Heart right ventricle (tissue), 16 donors: ENCODE measurements around the gene UBALD2. TPM values are rescaled to one million over a fixed set of nuclear protein-coding genes. Genes with fewer than 3 reads are reported as not detected.

Experiments
- ATAC-seq, 8 donors: fragments of 200-7000 bp; cut with Tn5 transposase; one replicate each; pipeline ENCODE4 v1.9.1; 2020; ENCODE audit warnings: mild to moderate bottlenecking in 8 of 8, moderate library complexity in 8 of 8, moderate number of reproducible peaks in 1 of 8
- DNase-seq, 2 donors: peaks; one replicate each; pipeline ENCODE4 v3.0.0-alpha.2; 2020
- H3K27ac ChIP-seq, 10 donors: fragments of 200-600 bp; sonication (generic) in 2 of 10; one replicate each; pipeline versions ENCODE4 v1.5.0 to v1.8.0; 2020 to 2022; ENCODE audit warnings: mild to moderate bottlenecking in 3 of 10
- H3K27me3 ChIP-seq, 7 donors: fragments of 200-600 bp; one replicate each; pipeline ENCODE4 v1.8.0; 2021 to 2022; ENCODE audit warnings: mild to moderate bottlenecking in 2 of 7
- H3K36me3 ChIP-seq, 9 donors: fragments of 200-600 bp; sonication (generic) in 1 of 9; one replicate each; pipeline versions ENCODE4 v1.5.0 to v1.8.0; 2020 to 2022; ENCODE audit warnings: mild to moderate bottlenecking in 2 of 9
- H3K4me1 ChIP-seq, 9 donors: fragments of 200-600 bp; sonication (generic) in 1 of 9; one replicate each; pipeline versions ENCODE4 v1.5.0 to v1.8.0; 2020 to 2022; ENCODE audit warnings: mild to moderate bottlenecking in 4 of 9
- H3K4me3 ChIP-seq, 10 donors: fragments of 200-600 bp; sonication (generic) in 2 of 10; one replicate each; pipeline versions ENCODE4 v1.5.0 to v1.8.0; 2020 to 2022; ENCODE audit warnings: mild to moderate bottlenecking in 7 of 10, moderate library complexity in 2 of 10
- H3K9me3 ChIP-seq, 11 donors: fragments of 200-600 bp in 10 of 11; sonication (generic) in 2 of 11; one replicate each; pipeline versions ENCODE4 v1.5.0 to v1.8.0; 2013 to 2022; ENCODE audit warnings: mild to moderate bottlenecking in 2 of 11, control low read depth in 1 of 11, moderate library complexity in 1 of 11
- WGBS, 2 donors: extraction: QIAGEN DNeasy Blood & Tissue Kit; methylation state at CpG; one replicate each; pipeline ENCODE4 v1.1.7; 2013; ENCODE audit warnings: inconsistent platforms in 1 of 2; 5-methylcytosine and 5-hydroxymethylcytosine counted together
- intact Hi-C, 10 donors: fragments of 100-400 bp; cut with DNase I; formaldehyde crosslinking; loops; one replicate each; pipeline versions ENCODE4 v1.11.1 to v1.14.2; 2022
- polyA plus RNA-seq, 2 donors: library from polyadenylated mRNA; stranded (reverse); fragments of 200-250 nt; gene quantifications; one replicate each; pipeline ENCODE4 v1.2.3, GENCODE V29; 2013
- total RNA-seq, 10 donors: library from RNA; stranded (reverse); fragmentation: NEBNext Ultra II Directional in 3 of 10; extraction: Animal tissue kit (Norgen Biotek cat#: 25700) in 3 of 10; gene quantifications; one replicate each; pipeline versions ENCODE4 v1.2.1 to v1.2.4, GENCODE V29; 2021 to 2023
- TF ChIP-seq, protein P1 (sequence below), 9 donors: fragments of 200-600 bp; sonication (generic) in 2 of 9; IDR thresholded peaks; one replicate each; pipeline versions ENCODE4 v1.5.0 to v1.8.0; 2021 to 2022; ENCODE audit warnings: antibody characterized with exemption in 9 of 9, mild to moderate bottlenecking in 5 of 9, moderate library complexity in 1 of 9
- donor health status: Arrhythmogenic right ventricular cardiomyopathy.
- donor health status: ischemic (EF 13 %, LVEDD 7.1; RV severe dilation, severe dysfunction).
- donor health status: healthy with polysubstance abuse.
- donor health status: DM: no; HTN: yes; CAD: no.
- donor health status: DM: no; HTN: no; CAD: no.
- donor health status: ischemic (EF 25% LVEDD 6.9; RV normal size, moderate dysfunction).
- donor health status: ischemic (EF 25% LVEDD 5.7; RV mildly dilated, moderate dysfunction).
- donor health status: healthy.
- donor health status: DM: yes; HTN: yes; CAD: no.
- donor health status: Ischemic cardiomyopathy.
- donor health status: ischemic (EF 35%, LVEDD 5.7; RV mildly dilated, moderate dysfunction).
- donor health status: nonischemic (EF 11% LVEDD 7.7; RV severe dilation, severe dysfunction).
- donor health status: DM: yes; HTN: yes; CAD: no.
- donor health status: PGD.
- donor health status: ischemic (EF 29% LVEDD 5.4; RV normal size, mild dysfunction).
- donor health status: nonischemic (EF 23%, LVEDD 6.1; RV moderate dilation, normal function).

Gene UBALD2
- total and polyA plus RNA-seq, 12 donors: 13.3 to 50.7 (median 26.5) TPM

DNA sequence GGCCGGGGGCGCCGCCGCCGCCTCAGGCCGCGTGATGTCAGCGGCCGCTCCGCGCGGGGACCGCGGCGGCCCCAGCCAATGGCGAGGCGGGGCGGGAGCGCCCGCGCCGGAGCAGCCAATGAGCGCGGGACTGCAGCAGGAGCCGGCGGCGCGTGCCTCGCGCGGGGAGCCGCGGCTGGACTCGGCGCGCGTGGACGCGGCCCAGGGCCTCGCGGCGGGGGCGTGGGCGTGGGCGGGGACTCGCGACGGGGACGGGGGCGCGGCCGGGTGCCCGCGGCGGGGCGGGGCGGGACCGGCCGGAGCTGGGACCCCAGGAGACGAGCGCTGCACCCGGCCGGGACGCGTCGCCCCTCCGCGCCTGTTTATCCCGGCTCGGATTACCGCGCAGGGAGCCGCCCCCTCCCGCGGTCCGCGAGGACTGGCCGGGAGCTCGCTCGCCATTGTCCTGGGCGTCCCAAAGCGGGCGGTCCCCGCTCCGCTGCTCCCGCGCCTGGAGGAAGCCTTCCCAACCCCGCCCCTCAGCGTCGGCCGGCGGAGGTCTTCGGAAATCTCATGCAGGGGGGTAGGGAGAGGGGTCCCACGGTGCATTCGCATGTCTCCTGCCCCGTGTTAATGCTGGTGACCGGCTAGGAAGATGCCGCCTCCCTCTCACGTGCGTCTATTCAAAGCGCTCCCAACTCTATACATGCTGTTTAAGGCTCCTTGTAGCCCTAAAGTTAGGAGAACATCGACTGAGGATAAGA lies 24.5 kb upstream of the UBALD2 start, which contains the start of gene RNF157:
Gene RNF157 (minus strand): TSS at position 33 of the 743 bp plus-strand sequence. CDS start 253 bp downstream, outside the sequence.
- peak; percentile 32 to 69 for DNase-seq
- 0 to 1% methylated on average over 47 to 102 of the region's 102 CpGs for WGBS, 2 donors
- Histone ChIP-seq H3K4me3 (peak within 1 kb of the TSS; percentile 51 to 93 (median 67)), H3K4me1 (peaks cover 4 to 26% (median 15%) of the 10 kb centered on the region in 9 donors), H3K9me3 (no peaks in the 10 kb centered on the region), H3K27me3 (peaks cover 0 to 55% (median 0%) of the 10 kb centered on the region in 7 donors), H3K27ac (peak within 1 kb of the TSS in 9 of 10 donors; percentile 4 to 75 (median 59)), H3K36me3 (no peaks in the 10 kb centered on the region)
- peak; percentile 71 to 89 (median 86) for ATAC-seq
- TF ChIP-seq, protein P1, sequence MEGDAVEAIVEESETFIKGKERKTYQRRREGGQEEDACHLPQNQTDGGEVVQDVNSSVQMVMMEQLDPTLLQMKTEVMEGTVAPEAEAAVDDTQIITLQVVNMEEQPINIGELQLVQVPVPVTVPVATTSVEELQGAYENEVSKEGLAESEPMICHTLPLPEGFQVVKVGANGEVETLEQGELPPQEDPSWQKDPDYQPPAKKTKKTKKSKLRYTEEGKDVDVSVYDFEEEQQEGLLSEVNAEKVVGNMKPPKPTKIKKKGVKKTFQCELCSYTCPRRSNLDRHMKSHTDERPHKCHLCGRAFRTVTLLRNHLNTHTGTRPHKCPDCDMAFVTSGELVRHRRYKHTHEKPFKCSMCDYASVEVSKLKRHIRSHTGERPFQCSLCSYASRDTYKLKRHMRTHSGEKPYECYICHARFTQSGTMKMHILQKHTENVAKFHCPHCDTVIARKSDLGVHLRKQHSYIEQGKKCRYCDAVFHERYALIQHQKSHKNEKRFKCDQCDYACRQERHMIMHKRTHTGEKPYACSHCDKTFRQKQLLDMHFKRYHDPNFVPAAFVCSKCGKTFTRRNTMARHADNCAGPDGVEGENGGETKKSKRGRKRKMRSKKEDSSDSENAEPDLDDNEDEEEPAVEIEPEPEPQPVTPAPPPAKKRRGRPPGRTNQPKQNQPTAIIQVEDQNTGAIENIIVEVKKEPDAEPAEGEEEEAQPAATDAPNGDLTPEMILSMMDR (IDR thresholded peaks at IDR 0.05): no peak
- intact Hi-C loops: loop anchor here in 1 of 10 donors (5.0 kb wide), 1 partner anchor 37 kb away; no protein-coding TSS in a partner anchor

DNA sequence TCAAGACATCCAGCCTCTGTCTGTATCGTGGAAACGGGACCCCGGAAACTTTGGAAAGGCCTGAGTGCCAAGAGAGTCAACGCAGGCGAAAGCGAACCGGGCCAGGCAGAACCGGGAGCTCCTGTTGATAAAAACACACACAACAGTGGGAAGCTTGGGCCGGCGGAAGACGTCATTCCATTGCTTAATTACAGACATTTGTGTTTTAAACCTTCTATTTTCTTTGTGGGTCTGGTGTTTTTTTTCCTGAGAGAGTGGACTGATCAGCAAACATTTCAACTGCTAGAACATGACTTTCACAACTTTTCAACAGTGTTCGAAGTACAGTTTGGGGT lies 24.0 kb upstream of the UBALD2 start:
- Histone ChIP-seq H3K4me1 (peaks cover 4 to 31% (median 15%) of the 10 kb centered on the region in 9 donors), H3K27ac (peak overlapping the region in 8 of 10 donors; percentile 4 to 75 (median 59)), H3K9me3 (no peaks in the 10 kb centered on the region), H3K27me3 (peaks cover 0 to 55% (median 0%) of the 10 kb centered on the region in 7 donors), H3K36me3 (no peaks in the 10 kb centered on the region), H3K4me3 (peak overlapping the region; percentile 32 to 93 (median 67))
- DNase-seq (no peak), ATAC-seq (peak; percentile 14 to 64 (median 40))
- intact Hi-C loops: loop anchor here in 1 of 10 donors (5.0 kb wide), 1 partner anchor 36 kb away; no protein-coding TSS in a partner anchor
- WGBS, 2 donors: 8 to 10% methylated on average over 12 of the region's 12 CpGs
- TF ChIP-seq, protein P1 (IDR thresholded peaks at IDR 0.05): no peak

DNA sequence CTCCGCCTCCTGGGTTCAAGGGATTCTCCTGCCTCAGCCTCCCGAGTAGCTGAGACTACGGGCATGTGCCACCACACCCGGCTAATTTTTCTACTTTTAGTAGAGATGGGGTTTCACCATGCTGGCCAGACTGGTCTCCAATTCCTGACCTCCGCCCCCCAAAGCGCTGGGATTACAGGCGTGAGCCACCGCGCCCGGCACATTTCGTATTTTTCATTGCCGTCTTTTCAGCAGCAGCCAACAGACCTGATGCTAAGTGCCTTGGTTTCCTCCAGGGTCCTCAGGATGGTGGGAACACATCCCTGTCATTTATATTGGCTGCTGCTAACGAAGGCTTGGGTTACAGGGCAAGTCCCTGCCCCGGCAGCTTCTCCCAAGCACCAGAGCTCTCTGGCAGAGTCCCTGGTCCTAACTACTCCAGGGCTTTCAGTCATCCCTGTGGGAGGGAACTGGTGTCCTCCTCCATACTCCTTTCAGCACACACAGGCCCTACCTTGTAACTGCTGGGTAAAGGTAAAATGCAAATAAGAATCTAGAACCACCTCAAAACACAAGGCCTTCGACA lies 23.4 kb upstream of the UBALD2 start:
- Histone ChIP-seq H3K27me3 (peaks cover 0 to 55% (median 0%) of the 10 kb centered on the region in 7 donors), H3K36me3 (no peaks in the 10 kb centered on the region), H3K9me3 (no peaks in the 10 kb centered on the region), H3K27ac (peak overlapping the region in 2 of 10 donors; percentile 69), H3K4me3 (peak overlapping the region in 3 of 10 donors; percentile 65 to 74 (median 69)), H3K4me1 (peaks cover 4 to 37% (median 15%) of the 10 kb centered on the region in 9 donors)
- DNase-seq (no peak), ATAC-seq (no peak)
- intact Hi-C loops: loop anchor here in 1 of 10 donors (5.0 kb wide), 1 partner anchor 36 kb away; no protein-coding TSS in a partner anchor
- 94 to 96% methylated on average over 15 of the region's 15 CpGs for WGBS, 2 donors
- TF ChIP-seq, protein P1 (IDR thresholded peaks at IDR 0.05): no peak
